ENCODE measurements around the gene FAT1. TPM values are rescaled to one million over a fixed set of nuclear protein-coding genes. Genes with fewer than 3 reads are reported as not detected.

FAT1 gene
- total RNA-seq, 4 donors from 2014 or later = 321 to 477 (median 380) TPM

GRCh38 chr4:186743261-186743660 lies 19.6 kb upstream of the FAT1 start:
- in situ Hi-C loops (cut with MboI; ENCODE audit: low pct_ligation_motif_present in 1 of 4, low pct_unique_long_range_greater_than_20kb in 1 of 4, low sequenced_read_pairs in 3 of 4) = loop anchor here (25.0 kb wide), 1 partner anchor 194 kb away; no protein-coding TSS in a partner anchor
- DNase-seq = no peak
- WGBS, 2 donors (ENCODE audit: low coverage in 1 of 2) = 67 to 81% methylated on average over 6 to 10 of the region's 10 CpGs

DNA sequence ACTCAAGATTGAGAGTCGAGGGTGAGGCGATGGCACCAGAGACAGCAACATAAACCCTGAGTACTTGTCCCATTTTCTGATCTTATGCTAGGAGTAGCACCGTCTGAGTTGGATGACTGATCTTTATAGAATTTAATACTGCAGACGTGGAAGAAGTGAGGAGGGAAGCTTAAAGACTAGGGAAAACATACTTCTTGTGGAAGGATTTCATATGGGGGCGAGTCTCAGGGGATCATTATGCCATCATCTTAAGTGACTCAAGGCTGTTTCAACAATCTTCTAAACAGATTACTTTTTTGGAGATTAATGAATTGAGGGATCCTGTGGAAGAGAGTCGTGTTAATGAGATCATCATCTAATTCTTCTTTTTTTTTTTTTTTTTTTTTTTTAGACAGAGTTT lies 17.2 kb upstream of the FAT1 start:
- TF ChIP-seq EP300 (IDR thresholded peaks at IDR 0.05; ENCODE audit: low read depth) (no peak), POLR2AphosphoS5 (IDR thresholded peaks at IDR 0.05) (no peak), POLR2A (IDR thresholded peaks at IDR 0.05) (no peak)
- TF ChIP-seq, protein P1, sequence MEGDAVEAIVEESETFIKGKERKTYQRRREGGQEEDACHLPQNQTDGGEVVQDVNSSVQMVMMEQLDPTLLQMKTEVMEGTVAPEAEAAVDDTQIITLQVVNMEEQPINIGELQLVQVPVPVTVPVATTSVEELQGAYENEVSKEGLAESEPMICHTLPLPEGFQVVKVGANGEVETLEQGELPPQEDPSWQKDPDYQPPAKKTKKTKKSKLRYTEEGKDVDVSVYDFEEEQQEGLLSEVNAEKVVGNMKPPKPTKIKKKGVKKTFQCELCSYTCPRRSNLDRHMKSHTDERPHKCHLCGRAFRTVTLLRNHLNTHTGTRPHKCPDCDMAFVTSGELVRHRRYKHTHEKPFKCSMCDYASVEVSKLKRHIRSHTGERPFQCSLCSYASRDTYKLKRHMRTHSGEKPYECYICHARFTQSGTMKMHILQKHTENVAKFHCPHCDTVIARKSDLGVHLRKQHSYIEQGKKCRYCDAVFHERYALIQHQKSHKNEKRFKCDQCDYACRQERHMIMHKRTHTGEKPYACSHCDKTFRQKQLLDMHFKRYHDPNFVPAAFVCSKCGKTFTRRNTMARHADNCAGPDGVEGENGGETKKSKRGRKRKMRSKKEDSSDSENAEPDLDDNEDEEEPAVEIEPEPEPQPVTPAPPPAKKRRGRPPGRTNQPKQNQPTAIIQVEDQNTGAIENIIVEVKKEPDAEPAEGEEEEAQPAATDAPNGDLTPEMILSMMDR (IDR thresholded peaks at IDR 0.05) = no peak

More at GRCh38 chr4:186743261-186743660, 19.6 kb upstream of the FAT1 start:
- Histone ChIP-seq H3K4me1 (peaks cover 0 to 25% (median 12%) of the 10 kb centered on the region in 4 donors), H3K36me3 (no peaks in the 10 kb centered on the region), H3K9me3 (no peaks in the 10 kb centered on the region), H3K27me3 (no peaks in the 10 kb centered on the region), H3K27ac (no peak overlapping the region), H3K4me3 (no peak overlapping the region)
- intact Hi-C loops (cut with DNase I; ENCODE audit: low total_unique reads) = no loop called here
- TF ChIP-seq EP300 (IDR thresholded peaks at IDR 0.05; ENCODE audit: low read depth) (no peak), POLR2A (IDR thresholded peaks at IDR 0.05) (no peak), POLR2AphosphoS5 (IDR thresholded peaks at IDR 0.05) (no peak)

DNA sequence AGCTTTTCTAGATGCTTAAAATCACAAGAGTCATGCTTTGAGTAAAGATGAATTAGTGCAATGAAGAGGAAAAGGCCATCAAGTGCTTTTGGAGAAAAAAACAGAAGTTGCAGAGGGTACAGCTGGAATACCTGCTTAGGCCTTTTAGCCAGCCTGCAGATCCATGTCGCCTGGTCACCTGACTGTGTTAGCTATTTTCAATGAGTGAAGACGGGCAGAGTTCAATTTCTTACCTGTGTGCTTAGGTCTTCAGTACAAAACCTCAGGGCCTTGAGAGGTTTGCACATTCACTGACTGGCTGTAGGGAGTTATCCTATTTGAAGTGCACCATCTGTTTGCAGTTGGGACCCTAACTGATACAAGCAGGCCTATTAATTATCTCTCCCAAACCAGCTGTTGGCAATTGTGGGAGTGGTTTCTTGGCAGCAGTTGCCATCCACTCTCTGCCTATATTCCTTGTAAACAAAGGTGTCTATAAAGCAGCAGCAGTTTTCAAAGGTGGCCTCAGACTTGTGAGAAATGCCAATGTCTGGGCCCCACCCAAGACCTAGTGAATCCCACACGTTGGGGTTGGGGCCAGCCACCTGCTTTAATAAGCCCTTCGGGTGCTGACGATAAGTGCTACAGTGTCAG lies 16.3 kb upstream of the FAT1 start:
- intact Hi-C loops (cut with DNase I; ENCODE audit: low total_unique reads) = no loop called here
- Histone ChIP-seq H3K4me3 (no peak overlapping the region), H3K9me3 (no peaks in the 10 kb centered on the region), H3K27ac (peak overlapping the region; percentile 70 to 77 (median 70)), H3K27me3 (no peaks in the 10 kb centered on the region), H3K4me1 (peaks cover 0 to 19% (median 12%) of the 10 kb centered on the region in 4 donors), H3K36me3 (no peaks in the 10 kb centered on the region)
- TF ChIP-seq, protein P1 (IDR thresholded peaks at IDR 0.05) = no peak
- TF ChIP-seq POLR2AphosphoS5 (IDR thresholded peaks at IDR 0.05) = peak in 1 of 3 donors; percentile 20
- in situ Hi-C loops (cut with MboI; ENCODE audit: low pct_ligation_motif_present in 1 of 4, low pct_unique_long_range_greater_than_20kb in 1 of 4, low sequenced_read_pairs in 3 of 4) = loop anchor here (25.0 kb wide), 1 partner anchor 197 kb away; no protein-coding TSS in a partner anchor
- WGBS, 2 donors (ENCODE audit: low coverage in 1 of 2) = 50 to 100% methylated on average over 1 to 5 of the region's 5 CpGs
- DNase-seq = peak; percentile 63

More for the DNA sequence above, 17.2 kb upstream of the FAT1 start:
- no peak overlapping the region for H3K4me3 ChIP-seq
- H3K4me1 ChIP-seq = peaks cover 0 to 19% (median 12%) of the 10 kb centered on the region in 4 donors
- H3K27ac ChIP-seq = peak overlapping the region; percentile 70 to 77 (median 70)
- no peaks in the 10 kb centered on the region for H3K9me3 ChIP-seq
- no peaks in the 10 kb centered on the region for H3K36me3 ChIP-seq
- no peak for DNase-seq
- in situ Hi-C loops (cut with MboI; ENCODE audit: low pct_ligation_motif_present in 1 of 4, low pct_unique_long_range_greater_than_20kb in 1 of 4, low sequenced_read_pairs in 3 of 4) (loop anchor here (25.0 kb wide), 1 partner anchor 196 kb away; no protein-coding TSS in a partner anchor), intact Hi-C loops (cut with DNase I; ENCODE audit: low total_unique reads) (no loop called here)
- WGBS, 2 donors (ENCODE audit: low coverage in 1 of 2) = 69 to 85% methylated on average over 4 to 6 of the region's 6 CpGs
- no peaks in the 10 kb centered on the region for H3K27me3 ChIP-seq

GRCh38 chr4:186739317-186739716 lies 15.7 kb upstream of the FAT1 start:
- H3K27ac ChIP-seq = peak overlapping the region; percentile 70 to 77 (median 70)
- H3K4me3 ChIP-seq = no peak overlapping the region
- no peaks in the 10 kb centered on the region for H3K36me3 ChIP-seq
- intact Hi-C loops (cut with DNase I; ENCODE audit: low total_unique reads) = no loop called here
- H3K27me3 ChIP-seq = no peaks in the 10 kb centered on the region
- TF ChIP-seq, protein P1 (IDR thresholded peaks at IDR 0.05) = no peak
- TF ChIP-seq POLR2AphosphoS5 (IDR thresholded peaks at IDR 0.05) (no peak), EP300 (IDR thresholded peaks at IDR 0.05; ENCODE audit: low read depth) (no peak), POLR2A (IDR thresholded peaks at IDR 0.05) (no peak)
- WGBS, 2 donors (ENCODE audit: low coverage in 1 of 2) = 85 to 94% methylated on average over 8 to 9 of the region's 9 CpGs
- H3K9me3 ChIP-seq = no peaks in the 10 kb centered on the region
- in situ Hi-C loops (cut with MboI; ENCODE audit: low pct_ligation_motif_present in 1 of 4, low pct_unique_long_range_greater_than_20kb in 1 of 4, low sequenced_read_pairs in 3 of 4) = loop anchor here (25.0 kb wide), 1 partner anchor 198 kb away; no protein-coding TSS in a partner anchor
- DNase-seq = no peak
- H3K4me1 ChIP-seq = peaks cover 0 to 19% (median 12%) of the 10 kb centered on the region in 4 donors
